Pancreas (tissue), 10 donors: ENCODE results near the gene NAGK. TPM values are rescaled to one million over a fixed set of nuclear protein-coding genes. Genes with fewer than 3 reads are reported as not detected.
"Not testable (repeated sequence)": the region's sequence is repeated elsewhere in the genome, so short reads cannot be mapped to it uniquely, and the experiment has no call there.

ENCODE experiments used
- ATAC-seq, 4 donors: fragments of 200-7000 bp; cut with Tn5 transposase; one replicate each; pipeline versions ENCODE4 v1.8.0 to v1.9.1; 2020; ENCODE audit warnings: mild to moderate bottlenecking in 4 of 4, moderate library complexity in 4 of 4
- DNase-seq, 6 donors: peaks; one replicate each; pipeline ENCODE4 v3.0.0-alpha.2; 2020
- FAIRE-seq: peaks from 2 replicates; lab custom pipeline; 2012; peaks lifted over from hg19 to GRCh38; lab: Jason Lieb, UNC
- H3K27ac ChIP-seq, 4 donors: fragments of 200-600 bp; sonication (generic); 1 replicate in 3 of 4; 2 replicates in 1 of 4; pipeline versions ENCODE4 v1.5.0 to v1.8.0; 2020
- H3K27me3 ChIP-seq, 4 donors: fragments of 200-600 bp; one replicate each; pipeline ENCODE4 v1.8.0; 2021
- H3K36me3 ChIP-seq, 3 donors: fragments of 200-600 bp; sonication (generic) in 1 of 3; one replicate each; pipeline versions ENCODE4 v1.5.0 to v1.8.0; 2020 to 2021
- H3K4me1 ChIP-seq, 3 donors: fragments of 200-600 bp; one replicate each; pipeline ENCODE4 v1.8.0; 2021
- H3K4me3 ChIP-seq, 4 donors: fragments of 200-600 bp; sonication (generic) in 2 of 4; one replicate each; pipeline versions ENCODE4 v1.5.0 to v1.8.0; 2020 to 2021
- H3K9me3 ChIP-seq, 4 donors: fragments of 200-600 bp; one replicate each; pipeline ENCODE4 v1.8.0; 2021
- WGBS, 2 donors: extraction: QIAGEN DNeasy Blood & Tissue Kit; methylation state at CpG; one replicate each; pipeline ENCODE4 v1.1.7; 2013; 5-methylcytosine and 5-hydroxymethylcytosine counted together
- intact Hi-C, 3 donors: fragments of 100-400 bp; cut with DNase I; formaldehyde crosslinking; loops; one replicate each; pipeline versions ENCODE4 v1.11.1 to v1.14.2; 2022
- polyA plus RNA-seq, 2 donors: library from polyadenylated mRNA; stranded (reverse); fragments of 200-250 nt; gene quantifications; one replicate each; pipeline ENCODE4 v1.2.3, GENCODE V29; 2013
- total RNA-seq, 6 donors: library from RNA; stranded (reverse); fragmentation: NEBNext Ultra II Directional in 4 of 6; extraction: Animal tissue kit (Norgen Biotek cat#: 25700) in 4 of 6; gene quantifications; one replicate each; pipeline versions ENCODE4 v1.2.1 to v1.2.4, GENCODE V29; 2021 to 2023
- TF ChIP-seq, protein P1 (sequence below), 4 donors: fragments of 200-600 bp; sonication (generic) in 3 of 4; IDR thresholded peaks; one replicate each; pipeline versions ENCODE4 v1.5.0 to v1.8.0; 2021; ENCODE audit warnings: antibody characterized with exemption in 4 of 4
- donor health status: healthy with polysubstance abuse.
- donor health status: DM: no; HTN: no; CAD: no; lungs with moderate emphysema.
- donor health status: DM: no; HTN: no; CAD: no.
- donor health status: control.
- donor health status: control.
- donor health status: Bipolar disorder and iron deficiency.
- donor health status: DM: yes; HTN: yes; CAD: no.
- donor health status: DM: no; HTN: no; CAD: no.
- donor health status: DM: no; HTN: no; CAD: no.
- donor health status: DM: yes; HTN: yes; CAD: no.

NAGK gene
- total and polyA plus RNA-seq, 8 donors = 38.9 to 138 (median 57.5) TPM

DNA sequence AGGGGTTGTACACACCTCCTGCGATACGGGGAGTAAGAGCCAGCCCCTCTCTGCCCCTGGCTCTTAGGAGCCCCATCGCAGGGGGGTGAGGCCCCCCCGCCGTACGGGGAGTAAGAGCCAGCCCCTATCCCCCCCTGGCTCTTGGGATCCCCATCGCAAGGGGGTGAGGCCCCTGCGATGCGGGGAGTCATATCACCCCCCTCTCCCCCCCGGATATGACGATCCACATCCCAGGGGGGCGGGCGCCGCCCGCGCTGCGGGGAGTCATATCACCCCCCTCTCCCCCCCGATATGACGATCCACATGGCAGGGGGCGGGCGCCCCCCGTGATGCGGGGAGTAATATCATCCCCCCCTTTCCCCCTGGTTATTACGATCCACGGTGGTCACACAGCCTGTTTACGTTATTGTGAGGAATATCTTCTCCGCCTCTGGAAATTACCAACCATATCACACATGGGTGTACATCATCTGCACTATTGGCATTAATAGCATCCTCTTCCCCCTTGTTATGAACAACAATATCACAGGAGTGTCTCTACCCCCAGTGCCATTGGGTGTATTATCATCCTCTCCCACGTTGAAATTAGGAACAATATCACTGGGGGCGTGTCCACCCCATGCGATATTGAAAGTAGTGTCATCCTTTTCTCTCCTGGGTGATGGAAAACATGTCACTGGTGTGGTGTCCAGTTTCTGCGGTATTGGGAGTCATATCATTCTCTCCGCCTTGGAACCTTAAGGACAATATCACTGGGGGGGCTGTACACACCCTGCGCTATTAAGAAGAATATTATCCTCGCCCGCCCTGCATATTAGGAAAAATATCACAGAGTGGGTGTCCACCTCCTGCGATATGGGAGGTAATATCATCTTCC lies 24.7 kb upstream of the NAGK start:
- H3K4me1 ChIP-seq = no peaks in the 10 kb centered on the region
- TF ChIP-seq, protein P1, sequence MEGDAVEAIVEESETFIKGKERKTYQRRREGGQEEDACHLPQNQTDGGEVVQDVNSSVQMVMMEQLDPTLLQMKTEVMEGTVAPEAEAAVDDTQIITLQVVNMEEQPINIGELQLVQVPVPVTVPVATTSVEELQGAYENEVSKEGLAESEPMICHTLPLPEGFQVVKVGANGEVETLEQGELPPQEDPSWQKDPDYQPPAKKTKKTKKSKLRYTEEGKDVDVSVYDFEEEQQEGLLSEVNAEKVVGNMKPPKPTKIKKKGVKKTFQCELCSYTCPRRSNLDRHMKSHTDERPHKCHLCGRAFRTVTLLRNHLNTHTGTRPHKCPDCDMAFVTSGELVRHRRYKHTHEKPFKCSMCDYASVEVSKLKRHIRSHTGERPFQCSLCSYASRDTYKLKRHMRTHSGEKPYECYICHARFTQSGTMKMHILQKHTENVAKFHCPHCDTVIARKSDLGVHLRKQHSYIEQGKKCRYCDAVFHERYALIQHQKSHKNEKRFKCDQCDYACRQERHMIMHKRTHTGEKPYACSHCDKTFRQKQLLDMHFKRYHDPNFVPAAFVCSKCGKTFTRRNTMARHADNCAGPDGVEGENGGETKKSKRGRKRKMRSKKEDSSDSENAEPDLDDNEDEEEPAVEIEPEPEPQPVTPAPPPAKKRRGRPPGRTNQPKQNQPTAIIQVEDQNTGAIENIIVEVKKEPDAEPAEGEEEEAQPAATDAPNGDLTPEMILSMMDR (IDR thresholded peaks at IDR 0.05) = no peak
- no peaks in the 10 kb centered on the region for H3K27me3 ChIP-seq
- intact Hi-C loops = no loop called here
- no peak overlapping the region for H3K27ac ChIP-seq
- DNase-seq = no peak
- no peak for ATAC-seq
- no peak overlapping the region for H3K4me3 ChIP-seq
- FAIRE-seq = no peak
- 62 to 72% methylated on average over 35 to 36 of the region's 36 CpGs for WGBS, 2 donors
- H3K36me3 ChIP-seq = no peaks in the 10 kb centered on the region
- H3K9me3 ChIP-seq = no peaks in the 10 kb centered on the region

DNA sequence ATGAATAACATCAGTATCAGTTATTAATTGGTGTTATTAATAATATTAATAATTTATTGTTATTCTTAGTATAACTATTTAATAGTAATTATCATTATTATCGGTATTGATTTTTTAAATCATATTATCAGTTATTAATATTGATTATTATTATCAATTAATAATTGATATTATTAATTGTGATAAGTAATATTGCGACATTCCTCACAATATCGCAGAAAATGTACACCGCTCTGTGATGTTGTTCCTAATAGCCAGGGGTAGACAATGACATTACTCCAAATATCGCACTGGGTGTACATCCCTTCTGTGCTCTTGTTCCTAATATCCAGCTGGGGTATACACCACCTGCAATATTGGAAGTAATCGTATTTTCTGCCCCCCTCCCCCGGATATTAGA lies 23.3 kb upstream of the NAGK start:
- intact Hi-C loops = no loop called here
- DNase-seq (no peak), FAIRE-seq (peak; percentile 95), ATAC-seq (no peak)
- TF ChIP-seq, protein P1 (IDR thresholded peaks at IDR 0.05) = no peak
- no peaks in the 10 kb centered on the region for H3K36me3 ChIP-seq
- peaks cover 0 to 6% (median 0%) of the 10 kb centered on the region in 3 donors for H3K4me1 ChIP-seq
- 72 to 78% methylated on average over 7 of the region's 7 CpGs for WGBS, 2 donors
- no peaks in the 10 kb centered on the region for H3K9me3 ChIP-seq
- no peak overlapping the region for H3K4me3 ChIP-seq
- H3K27ac ChIP-seq = no peak overlapping the region
- H3K27me3 ChIP-seq = no peaks in the 10 kb centered on the region

GRCh38 chr2:71045865-71046548 lies 22.4 kb upstream of the NAGK start:
- intact Hi-C loops = no loop called here
- DNase-seq (no peak), FAIRE-seq (no peak)

GRCh38 chr2:71048096-71048495 lies 20.4 kb upstream of the NAGK start:
- Histone ChIP-seq H3K4me3 (no peak overlapping the region), H3K27me3 (no peaks in the 10 kb centered on the region), H3K27ac (no peak overlapping the region), H3K4me1 (peaks cover 0 to 6% (median 0%) of the 10 kb centered on the region in 3 donors), H3K9me3 (no peaks in the 10 kb centered on the region), H3K36me3 (no peaks in the 10 kb centered on the region)
- intact Hi-C loops = no loop called here
- ATAC-seq = no peak
- WGBS, 2 donors = 92 to 94% methylated on average over 7 of the region's 7 CpGs
- no peak for DNase-seq
- TF ChIP-seq, protein P1 (IDR thresholded peaks at IDR 0.05) = no peak
- FAIRE-seq = no peak

More at GRCh38 chr2:71045865-71046548, 22.4 kb upstream of the NAGK start:
- H3K27me3 ChIP-seq = no peaks in the 10 kb centered on the region
- H3K4me1 ChIP-seq = peaks cover 0 to 6% (median 0%) of the 10 kb centered on the region in 3 donors
- no peak for ATAC-seq
- no peaks in the 10 kb centered on the region for H3K36me3 ChIP-seq
- no peak overlapping the region for H3K4me3 ChIP-seq
- TF ChIP-seq, protein P1 (IDR thresholded peaks at IDR 0.05) = no peak
- WGBS, 2 donors = 66 to 78% methylated on average over 23 of the region's 23 CpGs
- no peaks in the 10 kb centered on the region for H3K9me3 ChIP-seq
- no peak overlapping the region for H3K27ac ChIP-seq

GRCh38 chr2:71049704-71050360 lies 18.6 kb upstream of the NAGK start:
- intact Hi-C loops, H3K9me3 ChIP-seq, H3K27me3 ChIP-seq, H3K4me1 ChIP-seq, H3K36me3 ChIP-seq, H3K4me3 ChIP-seq, FAIRE-seq: not testable (repeated sequence)
- DNase-seq = peak in 4 of 6 donors; percentile 50 to 75 (median 65)
- H3K27ac ChIP-seq = peak overlapping the region in 1 of 4 donors; percentile 61
- 28 to 33% methylated on average over 10 of the region's 10 CpGs for WGBS, 2 donors
- peak; percentile 35 to 80 (median 61) for ATAC-seq

- intact Hi-C loops, ATAC-seq, H3K27me3 ChIP-seq, FAIRE-seq, H3K27ac ChIP-seq, DNase-seq, H3K4me1 ChIP-seq, H3K4me3 ChIP-seq, H3K36me3 ChIP-seq, H3K9me3 ChIP-seq: not testable (repeated sequence)
- 74 to 87% methylated on average over 10 of the region's 10 CpGs for WGBS, 2 donors
Measured at GRCh38 chr2:71055206-71055740, 13.2 kb upstream of the NAGK start.
